IPS-20b (cell line): ENCODE data around the gene MYBPH.

Experiments
- H3K27ac ChIP-seq: one replicate; pipeline ENCODE4 v1.5.1; 2013; ENCODE audit warnings: low read length
- H3K27me3 ChIP-seq: 2 replicates; pipeline ENCODE4 v1.6.1; 2013; ENCODE audit warnings: mild to moderate bottlenecking, low read length, inconsistent platforms; ENCODE audit not compliant: insufficient read depth
- H3K36me3 ChIP-seq: 2 replicates; pipeline ENCODE4 v1.6.1; 2013; ENCODE audit warnings: low read depth, mild to moderate bottlenecking, inconsistent platforms, low read length, moderate library complexity; ENCODE audit not compliant: insufficient read depth
- H3K4me1 ChIP-seq: 2 replicates; pipeline ENCODE4 v1.6.1; 2013; ENCODE audit warnings: mild to moderate bottlenecking, control low read depth, inconsistent platforms, low read length, moderate library complexity; ENCODE audit not compliant: insufficient read depth
- H3K4me3 ChIP-seq: 2 replicates; pipeline ENCODE4 v1.5.1; 2013; ENCODE audit warnings: mild to moderate bottlenecking, low read length, inconsistent platforms
- H3K9ac ChIP-seq: 2 replicates; pipeline ENCODE4 v1.6.1; 2013; ENCODE audit warnings: low read depth, mild to moderate bottlenecking, inconsistent platforms, low read length, moderate library complexity
- H3K9me3 ChIP-seq: 2 replicates; pipeline ENCODE4 v1.6.1; 2013; ENCODE audit warnings: mild to moderate bottlenecking, low read depth, low read length, inconsistent platforms; ENCODE audit not compliant: insufficient read depth

MYBPH gene, protein sequence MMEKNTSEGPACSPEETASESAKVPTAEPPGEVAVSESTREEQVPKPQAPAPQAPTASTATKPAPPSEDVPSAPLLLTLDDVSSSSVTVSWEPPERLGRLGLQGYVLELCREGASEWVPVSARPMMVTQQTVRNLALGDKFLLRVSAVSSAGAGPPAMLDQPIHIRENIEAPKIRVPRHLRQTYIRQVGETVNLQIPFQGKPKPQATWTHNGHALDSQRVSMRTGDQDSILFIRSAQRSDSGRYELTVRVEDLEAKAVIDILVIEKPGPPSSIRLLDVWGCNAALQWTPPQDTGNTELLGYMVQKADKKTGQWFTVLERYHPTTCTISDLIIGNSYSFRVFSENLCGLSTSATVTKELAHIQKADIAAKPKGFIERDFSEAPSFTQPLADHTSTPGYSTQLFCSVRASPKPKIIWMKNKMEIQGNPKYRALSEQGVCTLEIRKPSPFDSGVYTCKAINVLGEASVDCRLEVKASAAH

DNA sequence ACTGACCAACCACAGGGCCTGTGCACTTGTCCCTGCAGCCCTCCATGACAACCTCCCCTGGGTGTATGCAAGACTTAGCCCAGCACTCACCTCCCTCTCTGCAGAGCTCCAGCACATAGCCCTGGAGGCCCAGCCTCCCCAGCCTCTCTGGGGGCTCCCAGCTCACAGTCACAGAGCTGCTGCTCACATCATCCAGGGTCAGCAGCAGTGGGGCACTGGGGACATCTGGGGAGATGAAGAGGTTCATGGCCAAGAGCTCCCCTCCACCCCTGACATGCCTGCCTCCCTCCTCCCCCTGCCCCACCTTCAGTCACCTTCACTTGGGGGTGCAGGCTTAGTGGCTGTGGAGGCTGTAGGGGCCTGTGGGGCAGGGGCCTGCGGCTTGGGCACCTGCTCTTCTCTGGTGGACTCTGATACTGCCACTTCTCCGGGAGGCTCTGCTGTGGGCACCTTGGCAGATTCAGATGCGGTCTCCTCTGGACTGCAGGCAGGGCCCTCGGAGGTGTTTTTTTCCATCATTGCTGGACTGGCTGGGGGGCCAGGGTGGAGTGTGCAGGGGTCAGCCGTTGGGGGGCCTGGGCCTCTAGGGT is at the start of gene MYBPH:
Gene MYBPH, minus strand, starts transcription at position 590 of the 590 bp plus-strand sequence. Its CDS starts 71 bp downstream, at position 519.
- no peak within 1 kb of the TSS for H3K4me3 ChIP-seq
- H3K9me3 ChIP-seq = no peaks in the 10 kb centered on the region
- H3K27me3 ChIP-seq = no peaks in the 10 kb centered on the region; the same call in 1 of the 2 replicates
- H3K36me3 ChIP-seq = no peaks in the 10 kb centered on the region
- H3K9ac ChIP-seq = no peak within 1 kb of the TSS
- no peak within 1 kb of the TSS for H3K27ac ChIP-seq
- peaks cover 5% of the 10 kb centered on the region; the same call in 1 of the 2 replicates for H3K4me1 ChIP-seq

DNA sequence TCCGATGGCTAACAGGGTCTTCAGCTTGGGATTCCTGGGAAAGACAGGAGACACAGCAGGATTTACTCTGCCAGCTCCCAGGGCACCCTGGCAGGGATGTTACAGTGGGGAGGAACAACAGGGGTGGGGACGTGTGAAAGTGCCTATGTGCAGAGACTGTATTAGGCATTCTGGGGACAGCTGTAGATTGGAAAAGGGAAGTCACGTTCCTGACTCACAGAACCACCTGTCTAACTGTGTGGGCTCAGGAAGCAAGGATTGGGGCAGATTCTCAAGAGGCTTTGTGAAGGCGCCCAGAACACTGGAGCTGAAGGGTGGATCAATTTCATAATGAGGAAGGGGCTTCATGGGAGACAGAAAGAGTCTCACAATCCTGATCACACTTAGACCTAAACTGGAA is 49.4 kb upstream of the MYBPH start:
- Histone ChIP-seq H3K27ac (no peak overlapping the region), H3K4me1 (no peaks in the 10 kb centered on the region), H3K27me3 (peaks cover 4% of the 10 kb centered on the region; the same call in 1 of the 2 replicates), H3K4me3 (no peak overlapping the region), H3K36me3 (no peaks in the 10 kb centered on the region), H3K9ac (no peak overlapping the region), H3K9me3 (no peaks in the 10 kb centered on the region)

DNA sequence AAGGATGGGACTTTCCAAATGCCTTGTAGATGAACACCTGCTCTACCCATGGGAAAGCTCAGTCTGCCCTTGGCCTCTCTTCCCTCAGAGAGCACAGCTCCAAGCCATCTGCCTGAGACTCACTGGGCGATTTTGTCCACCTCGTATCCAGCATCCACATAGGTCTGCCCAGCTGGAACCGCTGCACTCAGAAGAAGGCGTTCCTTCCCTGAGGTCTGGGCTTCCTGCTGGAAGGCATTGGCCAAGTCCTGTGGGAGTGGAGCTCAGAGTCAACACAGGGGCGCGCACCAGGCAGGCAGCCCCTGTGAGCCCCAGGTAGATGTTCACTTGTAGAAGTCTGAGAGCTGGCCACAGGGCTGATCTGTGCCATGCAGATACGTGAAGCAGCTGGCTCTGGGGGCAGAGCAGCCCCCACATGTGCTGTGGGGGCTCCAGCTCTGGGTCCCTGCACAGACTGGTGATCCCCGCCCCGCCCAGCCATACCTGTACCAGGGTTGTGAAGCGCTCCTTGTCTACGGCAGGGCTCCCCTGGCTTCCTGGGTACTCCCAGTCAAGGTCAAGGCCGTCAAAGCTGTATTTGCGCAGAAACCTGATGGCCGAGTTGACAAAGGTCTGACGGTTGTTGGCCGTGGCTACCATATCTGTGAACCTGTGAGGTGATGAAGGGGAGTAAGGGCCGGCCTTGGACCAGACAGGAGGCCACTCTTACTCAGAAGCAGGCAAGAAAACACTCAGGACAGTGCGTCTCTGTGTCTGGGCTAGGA is 47.6 kb upstream of the MYBPH start:
- H3K4me3 ChIP-seq = no peak overlapping the region
- H3K27ac ChIP-seq = no peak overlapping the region
- H3K9ac ChIP-seq = no peak overlapping the region
- H3K9me3 ChIP-seq = no peaks in the 10 kb centered on the region
- H3K36me3 ChIP-seq = no peaks in the 10 kb centered on the region
- H3K4me1 ChIP-seq = no peaks in the 10 kb centered on the region
- peaks cover 4% of the 10 kb centered on the region; the same call in 1 of the 2 replicates for H3K27me3 ChIP-seq

DNA sequence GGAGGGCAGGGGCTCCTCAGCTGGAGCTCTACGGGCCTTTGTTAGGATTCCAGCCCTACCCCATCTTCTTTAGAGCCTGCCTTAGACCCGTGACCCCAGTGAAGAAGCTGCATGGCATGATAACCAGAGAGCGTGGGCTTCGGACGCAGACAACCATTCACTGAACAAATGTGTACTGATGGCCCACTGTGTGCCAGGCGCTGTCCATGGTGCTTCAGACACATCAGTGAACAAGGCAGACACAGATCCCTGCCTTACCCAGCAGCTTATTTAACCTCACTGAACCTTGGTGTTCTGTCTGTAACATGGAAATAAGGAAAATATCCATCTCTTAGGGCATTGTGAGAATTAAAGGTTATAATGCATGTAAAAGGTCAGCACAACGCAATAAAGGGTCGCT is 44.3 kb upstream of the MYBPH start:
- Histone ChIP-seq H3K27ac (no peak overlapping the region), H3K4me3 (no peak overlapping the region), H3K9ac (no peak overlapping the region), H3K36me3 (no peaks in the 10 kb centered on the region), H3K27me3 (0 out of 2 replicates have a peak, but pooled peaks cover 7% of the 10 kb centered on the region), H3K9me3 (no peaks in the 10 kb centered on the region), H3K4me1 (peaks cover 4% of the 10 kb centered on the region; the same call in 1 of the 2 replicates)

DNA sequence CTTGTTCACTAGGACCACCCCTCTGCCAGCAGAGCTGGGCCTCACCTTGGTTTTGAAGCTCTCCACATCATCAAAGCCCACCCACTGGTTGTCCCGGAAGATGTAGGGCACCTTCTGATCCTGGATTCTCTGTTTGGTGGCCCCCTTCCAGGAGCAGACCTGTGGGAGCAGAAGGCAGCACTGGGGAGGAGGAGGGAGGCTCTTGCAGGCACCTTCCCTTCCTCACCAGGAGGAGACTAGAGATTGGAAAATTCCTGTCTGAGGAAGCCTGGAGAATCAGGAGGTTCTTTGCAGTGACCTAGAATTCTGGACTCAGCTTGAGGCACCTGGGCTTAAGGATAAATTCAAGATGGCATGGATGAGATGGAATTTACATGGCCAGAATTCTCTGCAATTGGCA is 43.5 kb upstream of the MYBPH start:
- 0 out of 2 replicates have a peak, but pooled peaks cover 7% of the 10 kb centered on the region for H3K27me3 ChIP-seq
- no peak overlapping the region for H3K4me3 ChIP-seq
- no peak overlapping the region for H3K27ac ChIP-seq
- H3K9ac ChIP-seq = no peak overlapping the region
- no peaks in the 10 kb centered on the region for H3K36me3 ChIP-seq
- peaks cover 4% of the 10 kb centered on the region; the same call in 1 of the 2 replicates for H3K4me1 ChIP-seq
- H3K9me3 ChIP-seq = no peaks in the 10 kb centered on the region

DNA sequence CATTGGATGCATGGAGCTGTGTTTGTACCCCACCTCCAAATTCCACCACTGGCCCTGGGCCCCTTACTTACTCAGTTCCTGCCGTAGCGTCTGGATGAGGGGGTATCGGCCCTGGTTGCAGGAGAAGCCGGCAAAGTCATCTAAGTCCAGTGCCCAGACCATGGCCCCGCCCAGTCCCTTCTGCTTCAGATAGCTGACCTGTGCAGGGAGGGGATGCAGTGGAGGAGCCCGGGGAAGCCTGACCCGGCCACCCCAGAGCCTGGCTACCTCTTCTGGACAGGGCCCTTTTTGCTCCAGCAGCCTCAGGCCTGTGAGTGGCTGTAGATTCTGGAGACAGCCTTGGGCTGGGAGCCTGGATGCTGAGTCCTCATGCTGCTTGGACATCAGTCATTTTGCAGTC is 42.0 kb upstream of the MYBPH start:
- no peak overlapping the region for H3K27ac ChIP-seq
- H3K27me3 ChIP-seq = 0 out of 2 replicates have a peak, but pooled peaks cover 7% of the 10 kb centered on the region
- no peak overlapping the region for H3K4me3 ChIP-seq
- H3K9ac ChIP-seq = no peak overlapping the region
- peaks cover 4% of the 10 kb centered on the region; the same call in 1 of the 2 replicates for H3K4me1 ChIP-seq
- H3K36me3 ChIP-seq = no peaks in the 10 kb centered on the region
- no peaks in the 10 kb centered on the region for H3K9me3 ChIP-seq

DNA sequence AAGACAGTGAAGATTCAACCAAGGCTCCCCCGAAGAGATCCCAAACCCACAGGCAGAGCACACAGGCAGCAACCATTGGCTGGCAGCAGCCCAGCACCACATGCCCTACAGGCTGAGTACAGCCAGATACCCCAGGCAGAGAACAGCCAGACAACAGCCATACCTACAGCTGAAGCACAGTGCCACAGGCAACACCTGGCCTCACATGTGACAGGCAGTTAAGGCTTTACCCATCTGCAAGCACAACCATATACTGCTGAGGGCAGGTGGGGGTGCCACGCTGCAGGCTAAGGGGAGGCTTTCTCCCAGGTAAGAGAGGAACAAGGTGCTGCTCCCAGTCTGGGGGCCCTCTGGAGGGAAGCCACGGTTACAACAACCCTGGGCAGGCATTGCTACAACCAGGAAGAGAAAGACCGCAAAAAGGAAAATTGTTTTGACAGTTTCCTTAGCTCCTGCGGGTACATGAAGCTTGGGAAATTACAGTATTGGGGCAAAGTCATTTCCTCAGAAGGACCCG is 41.6 kb upstream of the MYBPH start:
- Histone ChIP-seq H3K4me1 (peaks cover 4% of the 10 kb centered on the region; the same call in 1 of the 2 replicates), H3K4me3 (no peak overlapping the region), H3K9ac (no peak overlapping the region), H3K27me3 (0 out of 2 replicates have a peak, but pooled peaks cover 7% of the 10 kb centered on the region), H3K36me3 (no peaks in the 10 kb centered on the region), H3K9me3 (no peaks in the 10 kb centered on the region), H3K27ac (no peak overlapping the region)

DNA sequence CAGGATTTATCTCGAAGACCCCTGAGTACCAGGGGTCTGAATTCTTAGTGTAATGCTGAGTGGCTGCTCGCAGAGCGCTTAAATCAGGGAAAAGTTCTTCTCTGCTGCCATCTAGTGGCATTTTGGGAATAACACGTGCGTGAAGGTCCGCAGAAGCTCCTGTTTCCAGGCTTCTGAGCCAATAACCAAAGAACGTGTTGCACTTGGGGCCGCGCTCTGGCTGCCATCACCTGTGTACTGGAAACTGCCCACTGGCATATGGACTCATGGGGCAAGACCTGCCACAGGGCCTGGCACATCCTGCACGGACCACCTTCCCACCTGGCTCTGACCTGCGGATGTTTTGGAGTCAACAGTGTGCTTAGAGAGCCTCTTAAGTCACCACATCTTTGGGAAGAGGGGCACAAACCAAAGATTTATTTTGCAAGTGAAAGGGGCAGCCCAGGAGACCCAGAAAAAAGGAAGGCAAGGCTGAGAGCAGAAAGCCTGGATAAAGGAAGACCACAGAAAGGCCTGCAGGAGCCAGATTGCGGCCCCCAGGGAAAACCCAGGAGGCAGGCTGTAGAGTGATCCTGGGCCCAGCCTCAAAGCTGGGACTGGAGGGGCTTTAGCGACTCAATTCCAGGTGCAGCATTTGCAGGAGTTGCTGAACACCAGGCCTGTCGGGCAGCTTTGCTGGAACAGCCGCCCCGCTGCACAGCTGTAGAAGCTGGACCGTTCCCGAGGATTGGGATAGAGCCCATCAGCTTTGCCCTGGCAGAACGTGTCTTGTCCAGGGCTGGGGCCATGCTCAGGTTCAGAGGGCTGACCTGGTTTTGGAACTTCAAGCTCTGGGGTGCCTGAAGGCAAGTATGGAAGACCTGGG is 40.9 kb upstream of the MYBPH start:
- H3K4me3 ChIP-seq = peak overlapping the region; percentile 49; the same call in 1 of the 2 replicates
- H3K36me3 ChIP-seq = no peaks in the 10 kb centered on the region
- H3K4me1 ChIP-seq = peaks cover 4% of the 10 kb centered on the region; the same call in 1 of the 2 replicates
- 0 out of 2 replicates have a peak, but pooled peaks cover 7% of the 10 kb centered on the region for H3K27me3 ChIP-seq
- no peak overlapping the region for H3K9ac ChIP-seq
- no peak overlapping the region for H3K27ac ChIP-seq
- no peaks in the 10 kb centered on the region for H3K9me3 ChIP-seq

DNA sequence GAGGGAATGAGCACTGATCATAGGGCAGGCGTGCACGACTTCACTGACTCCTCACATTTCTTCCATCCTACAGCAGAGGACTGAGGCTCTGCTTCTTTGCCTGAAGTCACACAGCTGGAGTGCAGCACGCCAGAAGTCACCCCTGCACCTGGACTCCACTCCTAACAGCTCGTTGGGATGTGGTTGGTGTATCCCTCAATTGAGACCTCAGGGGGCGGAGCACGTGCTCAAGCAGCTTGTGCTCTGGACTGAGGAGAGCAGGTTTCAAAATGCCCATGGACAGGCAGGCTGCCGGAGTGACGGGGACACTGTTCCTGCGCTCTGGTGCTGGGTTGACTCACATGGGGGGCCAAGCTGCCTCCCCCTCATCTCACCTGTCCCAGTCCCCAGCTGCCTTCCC is 39.9 kb upstream of the MYBPH start:
- H3K4me1 ChIP-seq = peaks cover 4% of the 10 kb centered on the region; the same call in 1 of the 2 replicates
- 0 out of 2 replicates have a peak, but pooled peaks cover 7% of the 10 kb centered on the region for H3K27me3 ChIP-seq
- no peak overlapping the region for H3K4me3 ChIP-seq
- no peaks in the 10 kb centered on the region for H3K36me3 ChIP-seq
- no peak overlapping the region for H3K27ac ChIP-seq
- H3K9me3 ChIP-seq = no peaks in the 10 kb centered on the region
- H3K9ac ChIP-seq = no peak overlapping the region

DNA sequence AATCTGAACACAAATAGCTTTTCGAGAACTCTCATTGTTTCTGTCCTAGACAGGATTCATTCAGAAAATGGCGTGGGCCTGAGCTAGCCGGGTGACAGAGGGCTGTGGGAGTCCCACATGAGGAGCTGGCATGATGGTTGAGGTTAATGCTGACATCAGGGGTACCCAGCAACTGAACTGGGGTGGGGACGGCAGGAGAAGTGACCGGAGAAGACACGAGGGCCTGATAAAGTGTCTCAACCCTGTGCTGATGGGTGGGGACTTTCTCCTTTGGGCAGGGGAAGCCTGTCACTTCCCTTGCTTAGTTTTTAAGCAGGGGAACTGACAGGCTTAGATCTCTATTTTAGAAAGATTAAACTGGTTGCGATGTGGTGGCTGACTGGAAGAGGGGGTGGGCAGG is 39.2 kb upstream of the MYBPH start:
- Histone ChIP-seq H3K4me3 (no peak overlapping the region), H3K27me3 (0 out of 2 replicates have a peak, but pooled peaks cover 7% of the 10 kb centered on the region), H3K9me3 (no peaks in the 10 kb centered on the region), H3K36me3 (no peaks in the 10 kb centered on the region), H3K9ac (no peak overlapping the region), H3K27ac (no peak overlapping the region), H3K4me1 (peaks cover 4% of the 10 kb centered on the region; the same call in 1 of the 2 replicates)
